Activated CD8-positive, alpha-beta memory T cell treated with anti-CD3 and anti-CD28 coated beads for 48 hours (primary cell): Measurements from ENCODE around the gene STMN3.
"Not testable (repeated sequence)": the region's sequence is repeated elsewhere in the genome, so short reads cannot be mapped to it uniquely, and the experiment has no call there.

Experiments used
- DNase-seq, 3 experiments: peaks; one replicate each; pipeline ENCODE4 v3.0.0-alpha.2; 2020; ENCODE audit warnings: low read depth in 2 of 3, low spot score in 2 of 3

Gene STMN3

GRCh38 chr20:63617876-63618265 is 35.4 kb downstream of the STMN3 start:
- DNase-seq, result no peak

- DNase-seq, result no peak
Measured at GRCh38 chr20:63617092-63617875, 35.9 kb downstream of the STMN3 start.

- not testable (repeated sequence) for DNase-seq
Measured at GRCh38 chr20:63613863-63614594, 39.2 kb downstream of the STMN3 start.

GRCh38 chr20:63612276-63612931 is 40.8 kb downstream of the STMN3 start:
- DNase-seq, result no peak

GRCh38 chr20:63611646-63612045 is 41.6 kb downstream of the STMN3 start:
- no peak for DNase-seq

- no peak for DNase-seq
Measured at GRCh38 chr20:63610581-63611435, 42.4 kb downstream of the STMN3 start.

GRCh38 chr20:63606686-63607085 is 46.5 kb downstream of the STMN3 start:
- DNase-seq, result no peak

GRCh38 chr20:63602321-63602720 is 50.9 kb downstream of the STMN3 start:
- no peak for DNase-seq

- not testable (repeated sequence) for DNase-seq
Measured at GRCh38 chr20:63601679-63602078, 51.5 kb downstream of the STMN3 start.

- no peak for DNase-seq
Measured at GRCh38 chr20:63599396-63600050, 53.7 kb downstream of the STMN3 start.

GRCh38 chr20:63598479-63599395 is 54.5 kb downstream of the STMN3 start:
- no peak for DNase-seq

GRCh38 chr20:63597651-63598478 is 55.4 kb downstream of the STMN3 start:
- DNase-seq, result no peak

GRCh38 chr20:63596423-63596822 is 56.8 kb downstream of the STMN3 start:
- DNase-seq, result no peak

- DNase-seq, result no peak
Measured at GRCh38 chr20:63595416-63596127, 57.7 kb downstream of the STMN3 start.

- no peak for DNase-seq
Measured at GRCh38 chr20:63594043-63594561, 59.1 kb downstream of the STMN3 start.

GRCh38 chr20:63592661-63593060 is 60.6 kb downstream of the STMN3 start:
- no peak for DNase-seq

- DNase-seq, result no peak
Measured at GRCh38 chr20:63591786-63592355, 61.4 kb downstream of the STMN3 start.
